IMR-90 (cell line): ENCODE measurements around the gene RSRC2. TPM values are rescaled to one million over a fixed set of nuclear protein-coding genes. Genes with fewer than 3 reads are reported as not detected.

ENCODE experiments used
- ATAC-seq: fragments of 200-7000 bp; cut with Tn5 transposase; 2 replicates; pipeline ENCODE4 v1.9.1; 2020; ENCODE audit warnings: low read depth, mild to moderate bottlenecking, moderate library complexity
- BruUV-seq: library from RNA; stranded (reverse); fragments of 400-500 nt; replicated peaks from 2 replicates; lab custom pipeline; 2021; lab: Mats Ljungman, UMichigan
- CTCF ChIA-PET: fragments of 300-600 bp; formaldehyde crosslinking; extraction: SDS; loops from one replicate; lab custom pipeline; 2021; ENCODE audit warnings: antibody characterized with exemption; lab: Yijun Ruan, JAX
- POLR2A ChIA-PET: fragments of 300-600 bp; sonication (Branson Sonifier 250); formaldehyde crosslinking; loops from one replicate; lab custom pipeline; 2022; ENCODE audit warnings: antibody characterized with exemption; ENCODE audit not compliant: unreplicated experiment; lab: Charles Lee
- DNase-seq: peaks from one replicate; pipeline ENCODE4 v3.0.0; 2013
- H2AFZ ChIP-seq: replicated peaks from 2 replicates; pipeline ENCODE3; 2013; ENCODE audit warnings: low read length, mild to moderate bottlenecking; ENCODE audit not compliant: poor library complexity
- H2AK5ac ChIP-seq: 2 replicates; pipeline ENCODE4 v1.6.1; 2013; ENCODE audit warnings: low read depth, low read length, inconsistent platforms
- H2AK9ac ChIP-seq: replicated peaks from 2 replicates; pipeline ENCODE3; 2013; ENCODE audit warnings: mild to moderate bottlenecking, low read depth, low read length, moderate library complexity; ENCODE audit not compliant: poor library complexity
- H2BK120ac ChIP-seq: 2 replicates; pipeline ENCODE4 v1.6.1; 2013; ENCODE audit warnings: low read depth, low read length, inconsistent platforms
- H2BK15ac ChIP-seq: 3 replicates; pipeline ENCODE4 v1.6.1; 2013; ENCODE audit warnings: low read depth, low read length, inconsistent platforms
- H2BK20ac ChIP-seq: 2 replicates; pipeline ENCODE4 v1.6.1; 2013; ENCODE audit warnings: low read depth, mild to moderate bottlenecking, inconsistent platforms, low read length, moderate library complexity
- H2BK5ac ChIP-seq: 2 replicates; pipeline ENCODE4 v1.6.1; 2013; ENCODE audit warnings: mild to moderate bottlenecking, low read depth, low read length, inconsistent platforms; ENCODE audit not compliant: poor library complexity, severe bottlenecking
- H3K14ac ChIP-seq: replicated peaks from 2 replicates; pipeline ENCODE4 v1.6.1; 2013; ENCODE audit warnings: low read depth, low read length, inconsistent platforms
- H3K18ac ChIP-seq: 2 replicates; pipeline ENCODE4 v1.6.1; 2013; ENCODE audit warnings: low read depth, low read length, control low read depth
- H3K23ac ChIP-seq: 2 replicates; pipeline ENCODE4 v1.6.1; 2013; ENCODE audit warnings: low read depth, low read length, inconsistent platforms
- H3K27ac ChIP-seq: 2 replicates; pipeline ENCODE4 v1.5.1; 2013; ENCODE audit warnings: mild to moderate bottlenecking, control low read depth, low read length; ENCODE audit not compliant: insufficient read depth
- H3K27me3 ChIP-seq: 2 replicates; pipeline ENCODE4 v1.6.1; 2013; ENCODE audit warnings: low read length; ENCODE audit not compliant: control insufficient read depth, insufficient read depth
- H3K36me3 ChIP-seq: 2 replicates; pipeline ENCODE4 v1.6.1; 2013; ENCODE audit warnings: low read length, mixed read lengths; ENCODE audit not compliant: control insufficient read depth, insufficient read depth
- H3K4ac ChIP-seq: 2 replicates; pipeline ENCODE4 v1.6.1; 2013; ENCODE audit warnings: low read depth, low read length, inconsistent platforms
- H3K4me1 ChIP-seq: 2 replicates; pipeline ENCODE4 v1.6.1; 2013; ENCODE audit warnings: low read length, mixed read lengths; ENCODE audit not compliant: control insufficient read depth, insufficient read depth
- H3K4me2 ChIP-seq: 2 replicates; pipeline ENCODE4 v1.6.1; 2013; ENCODE audit warnings: low read depth, mild to moderate bottlenecking, control low read depth, low read length, moderate library complexity
- H3K4me3 ChIP-seq: 2 replicates; pipeline ENCODE4 v1.5.1; 2013; ENCODE audit warnings: low read depth, mild to moderate bottlenecking, control low read depth, low read length, moderate library complexity; ENCODE audit not compliant: insufficient read depth
- H3K56ac ChIP-seq: 2 replicates; pipeline ENCODE4 v1.6.1; 2013; ENCODE audit warnings: low read length, inconsistent platforms; ENCODE audit not compliant: insufficient read depth; ENCODE audit errors: extremely low read depth
- H3K79me1 ChIP-seq, 2 experiments: 2 replicates each; pipeline ENCODE4 v1.6.1; 2013; ENCODE audit warnings: low read length in 2 of 2, inconsistent platforms in 1 of 2, low read depth in 1 of 2
- H3K9ac ChIP-seq: 2 replicates; pipeline ENCODE4 v1.6.1; 2013; ENCODE audit warnings: low read depth, low read length, control low read depth
- H3K9me1 ChIP-seq: 2 replicates; pipeline ENCODE4 v1.6.1; 2013; ENCODE audit warnings: low read length, inconsistent platforms; ENCODE audit not compliant: insufficient read depth
- H3K9me3 ChIP-seq: 2 replicates; pipeline ENCODE4 v1.6.1; 2013; ENCODE audit warnings: low read length; ENCODE audit not compliant: control insufficient read depth, insufficient read depth
- H4K20me1 ChIP-seq: 2 replicates; pipeline ENCODE4 v1.6.1; 2013; ENCODE audit warnings: low read length, inconsistent platforms; ENCODE audit not compliant: insufficient read depth
- H4K5ac ChIP-seq: 2 replicates; pipeline ENCODE4 v1.6.1; 2013; ENCODE audit warnings: mild to moderate bottlenecking, low read depth, low read length, control low read depth
- H4K8ac ChIP-seq, 2 experiments: 2 replicates each; pipeline ENCODE4 v1.6.1; 2013; ENCODE audit warnings: low read depth in 2 of 2, low read length in 2 of 2, control low read depth in 1 of 2, inconsistent platforms in 1 of 2
- H4K91ac ChIP-seq: 2 replicates; pipeline ENCODE4 v1.6.1; 2013; ENCODE audit warnings: low read depth, low read length, inconsistent platforms; ENCODE audit not compliant: insufficient read depth
- BHLHE40 ChIP-seq: fragments of 150-350 bp; IDR thresholded peaks from 2 replicates; pipeline ENCODE4 v1.6.1; 2016; ENCODE audit warnings: mild to moderate bottlenecking, low read depth, low read length
- CEBPB ChIP-seq: IDR thresholded peaks from 2 replicates; pipeline ENCODE4 v1.6.1; 2012; ENCODE audit warnings: low read depth, low read length, improper control_type of control experiment
- CHD1 ChIP-seq: IDR thresholded peaks from 2 replicates; pipeline ENCODE4 v1.6.1; 2012; ENCODE audit warnings: low read depth, low read length, improper control_type of control experiment
- CTCF ChIP-seq: conservative IDR thresholded peaks from 2 replicates; pipeline ENCODE4 v1.5.1; 2012; ENCODE audit warnings: mild to moderate bottlenecking, low read depth, low read length, improper control_type of control experiment
- ELK1 ChIP-seq: fragments of 150-350 bp; IDR thresholded peaks from 2 replicates; pipeline ENCODE4 v1.6.1; 2016; ENCODE audit warnings: low read depth, mild to moderate bottlenecking, low read length, moderate library complexity, borderline replicate concordance
- FOS ChIP-seq: fragments of 150-350 bp; IDR thresholded peaks from 2 replicates; pipeline ENCODE4 v1.6.1; 2016; ENCODE audit warnings: low read depth, low read length
- MAFK ChIP-seq: IDR thresholded peaks from 2 replicates; pipeline ENCODE4 v1.6.1; 2012; ENCODE audit warnings: low read depth, low read length, improper control_type of control experiment
- MAZ ChIP-seq: IDR thresholded peaks from 2 replicates; pipeline ENCODE4 v1.6.1; 2012; ENCODE audit warnings: low read depth, mild to moderate bottlenecking, low read length, improper control_type of control experiment, moderate library complexity, borderline replicate concordance
- MXI1 ChIP-seq: IDR thresholded peaks from 2 replicates; pipeline ENCODE4 v1.6.1; 2012; ENCODE audit warnings: low read depth, mild to moderate bottlenecking, low read length, moderate library complexity, borderline replicate concordance
- NFE2L2 ChIP-seq: fragments of 150-350 bp; IDR thresholded peaks from 2 replicates; pipeline ENCODE4 v1.6.1; 2016; ENCODE audit warnings: low read depth, mild to moderate bottlenecking, low read length
- POLR2A ChIP-seq: IDR thresholded peaks from 2 replicates; pipeline ENCODE4 v1.6.1; 2012; ENCODE audit warnings: mild to moderate bottlenecking, low read depth, low read length
- RAD21 ChIP-seq: IDR thresholded peaks from 2 replicates; pipeline ENCODE4 v1.6.1; 2012; ENCODE audit warnings: low read length, improper control_type of control experiment
- RCOR1 ChIP-seq: IDR thresholded peaks from 2 replicates; pipeline ENCODE4 v1.6.1; 2012; ENCODE audit warnings: mild to moderate bottlenecking, low read length, improper control_type of control experiment; ENCODE audit not compliant: insufficient replicate concordance
- RFX5 ChIP-seq: IDR thresholded peaks from 2 replicates; pipeline ENCODE4 v1.8.0; 2012; ENCODE audit warnings: low read depth, mild to moderate bottlenecking, low read length, moderate library complexity
- SMC3 ChIP-seq: fragments of 150-350 bp; IDR thresholded peaks from 2 replicates; pipeline ENCODE4 v1.6.1; 2016; ENCODE audit warnings: low read depth, mild to moderate bottlenecking, antibody characterized with exemption, low read length, moderate library complexity
- WGBS, 2 experiments: methylation state at CpG; one replicate each; pipeline versions ENCODE4 v1.1.5 to v1.1.7; 2013; ENCODE audit warnings: missing lambda C conversion rate in 2 of 2; ENCODE audit not compliant: insufficient read length in 1 of 2; ENCODE audit errors: extremely low coverage in 2 of 2; 5-methylcytosine and 5-hydroxymethylcytosine counted together
- dilution Hi-C: fragments of 300-500 bp; cut with HindIII; formaldehyde crosslinking; loops from one replicate; pipeline ENCODE4 v1.14.3; 2018; ENCODE audit warnings: low sequenced_read_pairs; ENCODE audit not compliant: unreplicated experiment
- in situ Hi-C: fragments of 300-500 bp; cut with MboI; formaldehyde crosslinking; loops from 3 replicates; pipeline ENCODE4 v1.14.3; 2019; ENCODE audit warnings: low sequenced_read_pairs, inconsistent platforms, mixed read lengths
- intact Hi-C: fragments of 100-400 bp; cut with micrococcal nuclease; formaldehyde crosslinking; loops from 2 replicates; pipeline ENCODE4 v1.10.0; 2022
- polyA plus RNA-seq, 3 experiments: library from polyadenylated mRNA; depleted of rRNA; stranded (reverse); fragments of >200 nt; gene quantifications; 2 replicates each; pipeline ENCODE4 v1.2.3, GENCODE V29; 2012; ENCODE audit warnings: low replicate concordance in 1 of 3
- total RNA-seq: library from RNA; depleted of rRNA; stranded (reverse); fragments of >200 nt; gene quantifications from 2 replicates; pipeline ENCODE4 v1.2.3, GENCODE V29; 2012
- TF ChIP-seq, protein P1 (sequence below): fragments of 150-350 bp; IDR thresholded peaks from 2 replicates; pipeline ENCODE4 v1.6.1; 2017; ENCODE audit warnings: mild to moderate bottlenecking, antibody characterized with exemption, low read length, low read depth

The RSRC2 gene
- total and polyA plus RNA-seq, 2 of the 4 experiments (the other 2 are of a cell fraction), result 18.6 to 31.5 TPM

GRCh38 chr12:122520676-122521075 is 6.1 kb downstream of the RSRC2 start:
- in situ Hi-C loops, result no loop called here
- Histone ChIP-seq H3K23ac (0 out of 2 replicates have a peak overlapping the region, but pooled peaks have one; percentile 24), H3K4me3 (no peak overlapping the region), H3K36me3 (peaks cover 40% of the 10 kb centered on the region), H2BK120ac (no peak overlapping the region), H3K56ac (no peak overlapping the region), H3K14ac (no peak overlapping the region), H4K20me1 (peaks cover 83% of the 10 kb centered on the region), H2BK15ac (no peak overlapping the region), H2BK20ac (no peak overlapping the region), H3K4ac (no peak overlapping the region), H3K27ac (no peak overlapping the region), H2AK5ac (no peak overlapping the region), H3K9me1 (peaks cover 5% of the 10 kb centered on the region), H2AK9ac (no peak overlapping the region), H4K8ac (no peak overlapping the region), H3K79me1 (peaks cover 18 to 44% of the 10 kb centered on the region in 2 experiments), H4K91ac (no peak overlapping the region), H3K18ac (no peak overlapping the region), H3K9ac (no peak overlapping the region), H3K27me3 (no peaks in the 10 kb centered on the region), H2AFZ (no peak overlapping the region), H3K9me3 (0 out of 2 replicates have a peak, but pooled peaks cover 2% of the 10 kb centered on the region), H3K4me1 (peaks cover 8% of the 10 kb centered on the region), H4K5ac (no peak overlapping the region), H2BK5ac (no peak overlapping the region), H3K4me2 (no peak overlapping the region)
- ChIA-PET CTCF (interaction anchor here (0.7 kb wide), 1 partner anchor 11 kb away, joined by 3 read pairs; no protein-coding TSS in a partner anchor), POLR2A (no interaction called here)
- TF ChIP-seq MXI1 (no peak), BHLHE40 (no peak), ELK1 (no peak), NFE2L2 (no peak), RAD21 (no peak), POLR2A (no peak), CHD1 (no peak), RFX5 (no peak), MAZ (no peak), SMC3 (no peak), MAFK (no peak), RCOR1 (no peak), CEBPB (no peak), FOS (no peak), CTCF (no peak)
- TF ChIP-seq, protein P1, sequence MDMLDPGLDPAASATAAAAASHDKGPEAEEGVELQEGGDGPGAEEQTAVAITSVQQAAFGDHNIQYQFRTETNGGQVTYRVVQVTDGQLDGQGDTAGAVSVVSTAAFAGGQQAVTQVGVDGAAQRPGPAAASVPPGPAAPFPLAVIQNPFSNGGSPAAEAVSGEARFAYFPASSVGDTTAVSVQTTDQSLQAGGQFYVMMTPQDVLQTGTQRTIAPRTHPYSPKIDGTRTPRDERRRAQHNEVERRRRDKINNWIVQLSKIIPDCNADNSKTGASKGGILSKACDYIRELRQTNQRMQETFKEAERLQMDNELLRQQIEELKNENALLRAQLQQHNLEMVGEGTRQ, result no peak
- no TSS peak for BruUV-seq
- intact Hi-C loops, result no loop called here
- no peak for ATAC-seq
- DNase-seq, result no peak
- WGBS, 2 experiments, result 100% methylated on average over 1 of the region's 4 CpGs; no CpG with 5 or more reads in 1 of the 2 experiments
- dilution Hi-C loops, result no loop called here
